HepG2 (cell line): ENCODE measurements around the gene GPR155. TPM values are rescaled to one million over a fixed set of nuclear protein-coding genes. Genes with fewer than 3 reads are reported as not detected.

Experiments
- ATAC-seq: fragments of 200-7000 bp; cut with Tn5 transposase; 3 replicates; pipeline ENCODE4 v1.9.1; 2020; ENCODE audit warnings: mild to moderate bottlenecking, moderate library complexity
- BruUV-seq: library from RNA; stranded (reverse); fragments of 400-500 nt; replicated peaks from 2 replicates; lab custom pipeline; 2021; lab: Mats Ljungman, UMichigan
- CTCF ChIA-PET: fragments of 300-600 bp; formaldehyde crosslinking; extraction: SDS; loops from one replicate; lab custom pipeline; 2021; ENCODE audit warnings: low total read pairs, inconsistent platforms, low intra/inter-chr PET ratio; lab: Yijun Ruan, JAX
- POLR2A ChIA-PET: fragments of 350-600 bp; sonication (Branson Sonifier 250); formaldehyde crosslinking; loops from one replicate; lab custom pipeline; 2020; ENCODE audit warnings: antibody characterized with exemption, inconsistent platforms; lab: Yijun Ruan, JAX
- DNase-seq: peaks from one replicate; pipeline ENCODE4 v3.0.0-alpha.2; 2015; ENCODE audit warnings: low spot score
- FAIRE-seq: peaks from 3 replicates; lab custom pipeline; 2011; peaks lifted over from hg19 to GRCh38; lab: Jason Lieb, UNC
- H2AFZ ChIP-seq: one replicate; pipeline ENCODE4 v1.6.1; 2011; ENCODE audit warnings: low read length, inconsistent platforms
- H3K27ac ChIP-seq: fragments of 300-600 bp; 3 replicates; pipeline ENCODE4 v1.8.0; 2011; ENCODE audit warnings: mixed run types, mild to moderate bottlenecking, mixed read lengths, low read length, inconsistent platforms; ENCODE audit not compliant: insufficient read depth; ENCODE audit errors: extremely low read length
- H3K27me3 ChIP-seq, 2 experiments: fragments of 200-600 bp in 1 of 2; 2 replicates in 1 of 2; 3 replicates in 1 of 2; pipeline versions ENCODE4 v1.6.0 to v1.8.0; 2011; ENCODE audit warnings: low read length in 2 of 2, mild to moderate bottlenecking in 2 of 2, moderate library complexity in 2 of 2, inconsistent platforms in 1 of 2; ENCODE audit not compliant: insufficient read depth in 2 of 2, control insufficient read depth in 1 of 2
- H3K36me3 ChIP-seq, 2 experiments: fragments of 200-600 bp in 1 of 2; replicated peaks in 1 of 2; 2 replicates in 1 of 2; 3 replicates in 1 of 2; pipeline versions ENCODE4 v1.5.1 to v1.8.0; 2011; ENCODE audit warnings: low read length in 2 of 2, inconsistent platforms in 1 of 2; ENCODE audit not compliant: insufficient read depth in 2 of 2, control insufficient read depth in 1 of 2
- H3K4me1 ChIP-seq: 2 replicates; pipeline ENCODE4 v1.5.1; 2012; ENCODE audit warnings: low read length, inconsistent platforms; ENCODE audit not compliant: insufficient read depth
- H3K4me2 ChIP-seq: 2 replicates; pipeline ENCODE4 v1.6.0; 2011; ENCODE audit warnings: low read depth, low read length, inconsistent platforms
- H3K4me3 ChIP-seq, 3 experiments: fragments of 200-600 bp in 1 of 3; sonication (generic), shearing (Covaris generic) in 1 of 3; replicated peaks in 1 of 3; 2 replicates each; pipeline ENCODE4 v1.5.1; 2011 to 2016; ENCODE audit warnings: low read length in 3 of 3, inconsistent platforms in 2 of 3, low read depth in 2 of 3, mild to moderate bottlenecking in 2 of 3, control low read depth in 1 of 3, mixed read lengths in 1 of 3; ENCODE audit not compliant: insufficient read depth in 1 of 3
- H3K79me2 ChIP-seq: one replicate; pipeline ENCODE4 v1.6.1; 2011; ENCODE audit warnings: low read length, inconsistent platforms; ENCODE audit not compliant: insufficient read depth
- H3K9ac ChIP-seq: 2 replicates; pipeline ENCODE4 v1.6.0; 2011; ENCODE audit warnings: mild to moderate bottlenecking, low read depth, low read length, inconsistent platforms; ENCODE audit not compliant: insufficient read depth
- H3K9me3 ChIP-seq: 2 replicates; pipeline ENCODE4 v1.5.1; 2012; ENCODE audit warnings: mild to moderate bottlenecking, low read length
- H4K20me1 ChIP-seq: 2 replicates; pipeline ENCODE4 v1.6.0; 2011; ENCODE audit warnings: inconsistent platforms, mild to moderate bottlenecking, low read length, moderate library complexity; ENCODE audit not compliant: insufficient read depth
- CREBL2 ChIP-seq: sonication (generic); formaldehyde crosslinking; IDR thresholded peaks from 2 replicates; pipeline ENCODE4 v1.8.1; 2023; ENCODE audit warnings: missing genetic modification reagents, mild to moderate bottlenecking, borderline replicate concordance
- EEA1 ChIP-seq: sonication (generic); formaldehyde crosslinking; IDR thresholded peaks from 2 replicates; pipeline ENCODE4 v1.5.1; 2020; ENCODE audit warnings: mild to moderate bottlenecking, missing genetic modification reagents, borderline replicate concordance
- FOXP4 ChIP-seq: sonication (generic); formaldehyde crosslinking; IDR thresholded peaks from 2 replicates; pipeline ENCODE4 v1.4.0; 2020; ENCODE audit warnings: missing genetic modification reagents
- GATAD2A ChIP-seq: IDR thresholded peaks from 2 replicates; pipeline ENCODE4 v1.6.1; 2016
- HNF1A ChIP-seq, 2 experiments: sonication (generic) in 1 of 2; formaldehyde crosslinking in 1 of 2; IDR thresholded peaks; 2 replicates each; pipeline versions ENCODE4 v1.4.0 to v1.6.1; 2016 to 2020; ENCODE audit warnings: borderline replicate concordance in 1 of 2, low read depth in 1 of 2, mild to moderate bottlenecking in 1 of 2, missing genetic modification reagents in 1 of 2
- KAT2B ChIP-seq: fragments of 150-350 bp; IDR thresholded peaks from 2 replicates; pipeline ENCODE4 v1.6.1; 2014; ENCODE audit warnings: low read depth, low read length, borderline replicate concordance
- MIER3 ChIP-seq: IDR thresholded peaks from 2 replicates; pipeline ENCODE4 v1.6.1; 2016; ENCODE audit warnings: missing compliant biosample characterization, borderline replicate concordance
- NFYC ChIP-seq: IDR thresholded peaks from 2 replicates; pipeline ENCODE4 v1.6.1; 2016; ENCODE audit warnings: missing genetic modification reagents, missing compliant biosample characterization
- PATZ1 ChIP-seq: sonication (generic); formaldehyde crosslinking; IDR thresholded peaks from 2 replicates; pipeline ENCODE4 v1.4.0; 2020; ENCODE audit warnings: missing genetic modification reagents
- PHB2 ChIP-seq: fragments of 450-650 bp; IDR thresholded peaks from 2 replicates; pipeline ENCODE4 v1.6.1; 2018; ENCODE audit not compliant: partially characterized antibody
- PPARG ChIP-seq: conservative IDR thresholded peaks from 2 replicates; pipeline ENCODE4 v1.6.1; 2016; ENCODE audit warnings: missing biosample characterization, missing genetic modification reagents
- SIX1 ChIP-seq: sonication (generic); formaldehyde crosslinking; IDR thresholded peaks from 2 replicates; pipeline ENCODE4 v1.4.0; 2020; ENCODE audit warnings: missing genetic modification reagents, borderline replicate concordance
- SOX5 ChIP-seq: IDR thresholded peaks from 2 replicates; pipeline ENCODE4 v1.6.1; 2016; ENCODE audit warnings: borderline replicate concordance
- ZBTB7A ChIP-seq: sonication (generic); formaldehyde crosslinking; IDR thresholded peaks from 2 replicates; pipeline ENCODE4 v1.8.0; 2022; ENCODE audit warnings: mild to moderate bottlenecking, missing genetic modification reagents
- ZNF580 ChIP-seq: IDR thresholded peaks from 2 replicates; pipeline ENCODE4 v1.6.1; 2016; ENCODE audit warnings: low read depth, borderline replicate concordance
- ZNF75D ChIP-seq: sonication (generic); formaldehyde crosslinking; IDR thresholded peaks from 2 replicates; pipeline ENCODE4 v1.8.1; 2023; ENCODE audit warnings: missing genetic modification reagents, mild to moderate bottlenecking, borderline replicate concordance
- WGBS: methylation state at CpG from one replicate; pipeline ENCODE4 v1.1.6; 2017; ENCODE audit warnings: low lambda C conversion rate; 5-methylcytosine and 5-hydroxymethylcytosine counted together
- in situ Hi-C: cut with HindIII; loops from 2 replicates; pipeline ENCODE4 v1.10.0; 2017; ENCODE audit warnings: low pct_unique_long_range_greater_than_20kb; ENCODE audit not compliant: extremely low pct_ligation_motif_present
- intact Hi-C: fragments of 100-400 bp; cut with micrococcal nuclease; formaldehyde crosslinking; loops from one replicate; pipeline ENCODE4 v1.10.0; 2022; ENCODE audit not compliant: unreplicated experiment
- polyA plus RNA-seq, 8 experiments: library from polyadenylated mRNA; depleted of rRNA in 3 of 8; stranded (reverse) in 7 of 8; unstranded in 1 of 8; fragments of >200 nt; fragmentation: Illumina TruSeq in 4 of 8; extraction: Trizol in 4 of 8; gene quantifications; 2 replicates each; pipeline versions ENCODE4 v1.2.1 to v1.2.3, GENCODE V29; 2011 to 2016; ENCODE audit warnings: low read depth in 4 of 8, missing spikeins in 1 of 8, mixed read lengths in 1 of 8; ENCODE audit not compliant: insufficient read depth in 1 of 8
- total RNA-seq, 5 experiments: library from RNA; depleted of rRNA; stranded (reverse); fragments of >200 nt; fragmentation: Illumina TruSeq; extraction: Trizol; gene quantifications; 2 replicates each; pipeline ENCODE4 v1.2.3, GENCODE V29; 2016; ENCODE audit warnings: low read depth in 1 of 5

GPR155 gene
- total and polyA plus RNA-seq, 2 of the 13 experiments (the other 11 are each of a cell fraction or from before 2014, with no cell fraction given) = 0.15 to 0.49 TPM

- Histone ChIP-seq H3K4me1 (peaks cover 20% of the 10 kb centered on the region), H3K9me3 (no peaks in the 10 kb centered on the region), H3K79me2 (no peaks in the 10 kb centered on the region), H3K36me3 (no peaks in the 10 kb centered on the region), H3K27ac (no peak overlapping the region), H2AFZ (no peak overlapping the region), H3K4me3 (no peak overlapping the region), H3K9ac (no peak overlapping the region), H4K20me1 (no peaks in the 10 kb centered on the region), H3K27me3 (no peaks in the 10 kb centered on the region), H3K4me2 (peak overlapping the region; percentile 9; the same call in 1 of the 2 replicates)
- CTCF ChIA-PET = no interaction called here
- DNase-seq (peak; percentile 49), FAIRE-seq (no peak), ATAC-seq (peak; percentile 88)
- intact Hi-C loops = no loop called here
- in situ Hi-C loops = no loop called here
- POLR2A ChIA-PET = interaction anchor here (1.4 kb wide), 1 partner anchor 33 kb away, joined by 8 read pairs; the partner anchor contains the start of gene SCRN3
- WGBS = 97% methylated on average over 1 of the region's 1 CpG
- BruUV-seq = no TSS peak
- TF ChIP-seq EEA1 (CRISPR knock-in tag) = no peak
- no peak for TF ChIP-seq KAT2B
- TF ChIP-seq ZBTB7A = no peak
- no peak for TF ChIP-seq ZNF75D
- TF ChIP-seq FOXP4 = peak; percentile 33; the same call in 1 of the 2 replicates
- TF ChIP-seq CREBL2 (CRISPR knock-in tag) = no peak
- TF ChIP-seq HNF1A (IDR thresholded peaks at IDR 0.05; ENCODE audit: low read depth) = peak; percentile 96
- peak; percentile 77; the same call in 1 of the 2 replicates for TF ChIP-seq HNF1A (CRISPR knock-in tag; IDR thresholded peaks at IDR 0.05; ENCODE audit: borderline replicate concordance)
- peak; percentile 73 for TF ChIP-seq SOX5 (CRISPR knock-in tag)
- no peak for TF ChIP-seq PHB2
- TF ChIP-seq GATAD2A (CRISPR knock-in tag) = peak; percentile 64
- TF ChIP-seq MIER3 (CRISPR knock-in tag) = peak; percentile 50; the same call in 1 of the 2 replicates
- TF ChIP-seq PPARG (CRISPR knock-in tag) = peak; percentile 67
- no peak for TF ChIP-seq NFYC (CRISPR knock-in tag)
- TF ChIP-seq SIX1 (CRISPR knock-in tag) = peak; percentile 84
- no peak for TF ChIP-seq PATZ1 (CRISPR knock-in tag)
- TF ChIP-seq ZNF580 (CRISPR knock-in tag) = no peak
Observed at GRCh38 chr2:174428214-174428613, 58.6 kb downstream of the GPR155 start.
